Measurements from ENCODE around the gene RNF31.
A peak's percentile ranks its signal among the peaks of the same experiment; 100 is the strongest.

RNF31 gene

GRCh38 chr14:24116128-24116814 is 31.0 kb upstream of the RNF31 start:
- DNase-seq (ENCODE audit: low read depth, low spot score) = no peak

- DNase-seq (ENCODE audit: low read depth, low spot score) = no peak
Observed at GRCh38 chr14:24117179-24117578, 30.1 kb upstream of the RNF31 start.

DNA sequence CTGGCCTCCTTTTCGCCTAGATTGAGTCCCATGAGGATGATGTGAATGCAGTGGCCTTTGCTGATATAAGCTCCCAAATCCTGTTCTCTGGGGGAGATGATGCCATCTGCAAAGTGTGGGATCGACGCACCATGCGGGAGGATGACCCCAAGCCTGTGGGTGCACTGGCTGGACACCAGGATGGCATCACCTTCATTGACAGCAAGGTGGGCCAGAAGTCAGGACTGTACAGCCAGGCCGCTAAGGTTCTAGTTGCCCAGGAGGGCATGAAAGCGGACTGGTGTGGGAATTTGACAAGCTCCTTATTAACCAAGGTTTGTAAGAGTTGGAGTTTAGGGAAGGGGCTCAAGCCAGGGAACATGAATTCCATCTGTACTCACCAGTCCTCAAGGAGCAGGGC is 27.6 kb upstream of the RNF31 start:
- no peak for DNase-seq (ENCODE audit: low read depth, low spot score)

DNA sequence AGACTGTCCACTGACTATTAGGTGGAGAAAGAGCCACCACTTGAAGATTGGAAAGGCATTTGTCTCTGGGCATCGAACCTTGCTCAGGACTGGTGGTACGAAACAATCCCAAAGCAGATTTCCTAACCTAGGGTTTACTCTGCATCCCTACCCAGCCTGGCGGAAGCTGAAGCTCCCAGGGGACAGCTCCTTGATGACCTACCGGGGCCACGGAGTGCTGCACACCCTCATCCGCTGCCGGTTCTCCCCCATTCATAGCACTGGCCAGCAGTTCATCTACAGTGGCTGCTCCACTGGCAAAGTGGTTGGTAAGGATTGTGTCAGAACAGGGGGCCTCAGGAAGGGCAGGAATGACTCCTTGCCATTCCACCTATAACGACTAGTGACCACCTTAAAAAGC is 26.1 kb upstream of the RNF31 start:
- no peak for DNase-seq (ENCODE audit: low read depth, low spot score)

DNA sequence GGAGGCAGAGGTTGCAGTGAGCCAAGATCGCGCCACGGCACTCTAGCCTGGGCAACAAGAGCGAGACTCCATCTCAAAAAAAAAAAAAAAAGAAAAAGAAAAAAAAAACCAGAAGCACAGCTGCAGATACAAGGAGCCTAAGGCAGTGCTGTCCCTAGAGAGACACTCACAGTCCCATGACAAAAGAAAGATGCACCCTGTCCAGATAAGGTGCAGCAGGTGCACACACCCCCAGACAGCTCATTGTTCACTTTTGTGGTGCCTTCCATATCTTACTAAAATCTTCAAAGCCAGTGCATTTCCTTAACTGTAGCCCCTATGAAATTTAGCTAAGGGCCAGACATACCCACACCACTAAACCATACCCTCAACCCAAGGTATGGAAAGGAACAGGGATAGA is 24.9 kb upstream of the RNF31 start:
- no peak for DNase-seq (ENCODE audit: low read depth, low spot score)

DNA sequence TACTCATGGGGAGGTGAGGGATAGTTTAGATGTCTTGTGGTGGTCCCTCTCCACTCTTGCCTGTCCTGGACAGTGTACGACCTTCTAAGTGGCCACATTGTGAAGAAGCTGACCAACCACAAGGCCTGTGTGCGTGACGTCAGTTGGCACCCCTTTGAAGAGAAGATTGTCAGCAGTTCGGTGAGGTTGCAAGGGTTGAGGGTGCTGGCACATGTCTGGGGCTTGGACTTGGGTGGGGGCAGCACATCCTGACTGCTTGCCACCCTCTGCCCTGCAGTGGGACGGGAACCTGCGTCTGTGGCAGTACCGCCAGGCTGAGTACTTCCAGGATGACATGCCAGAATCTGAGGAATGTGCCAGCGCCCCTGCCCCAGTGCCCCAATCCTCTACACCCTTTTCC is 24.4 kb upstream of the RNF31 start:
- DNase-seq (ENCODE audit: low read depth, low spot score) = no peak

- no peak for DNase-seq (ENCODE audit: low read depth, low spot score)
Observed at GRCh38 chr14:24123424-24124417, 23.6 kb upstream of the RNF31 start.

- DNase-seq (ENCODE audit: low read depth, low spot score) = no peak
Observed at GRCh38 chr14:24126939-24127338, 20.4 kb upstream of the RNF31 start.

DNA sequence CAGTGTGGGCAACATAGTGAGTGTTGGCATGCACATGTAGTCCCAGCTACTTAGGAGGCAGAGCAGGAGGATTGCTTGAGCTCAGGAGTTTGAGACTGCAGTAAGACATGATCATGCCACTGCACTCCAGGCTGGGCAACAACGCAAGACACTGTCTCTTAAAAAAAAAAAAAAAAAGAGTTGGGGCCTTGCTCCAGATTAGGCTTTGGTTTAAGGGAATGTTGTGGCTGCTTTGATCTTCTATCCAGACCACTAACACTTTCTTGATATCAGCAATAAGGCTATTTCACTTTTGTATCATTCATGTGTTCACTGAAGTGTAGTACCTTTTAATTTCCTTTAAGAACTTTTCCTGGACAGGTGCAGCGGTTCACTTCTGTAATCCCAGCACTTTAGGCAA is 19.6 kb upstream of the RNF31 start:
- DNase-seq (ENCODE audit: low read depth, low spot score) = no peak

- no peak for DNase-seq (ENCODE audit: low read depth, low spot score)
Observed at GRCh38 chr14:24129410-24129998, 17.8 kb upstream of the RNF31 start.

GRCh38 chr14:24130380-24130716 is 16.9 kb upstream of the RNF31 start, which contains the start of gene FITM1:
TSS of gene FITM1 (plus strand) at chr14:24130659. CDS start at chr14:24131564, 905 bp downstream.
- DNase-seq (ENCODE audit: low read depth, low spot score) = no peak

GRCh38 chr14:24130717-24131548 is 16.4 kb upstream of the RNF31 start:
- DNase-seq (ENCODE audit: low read depth, low spot score) = no peak

DNA sequence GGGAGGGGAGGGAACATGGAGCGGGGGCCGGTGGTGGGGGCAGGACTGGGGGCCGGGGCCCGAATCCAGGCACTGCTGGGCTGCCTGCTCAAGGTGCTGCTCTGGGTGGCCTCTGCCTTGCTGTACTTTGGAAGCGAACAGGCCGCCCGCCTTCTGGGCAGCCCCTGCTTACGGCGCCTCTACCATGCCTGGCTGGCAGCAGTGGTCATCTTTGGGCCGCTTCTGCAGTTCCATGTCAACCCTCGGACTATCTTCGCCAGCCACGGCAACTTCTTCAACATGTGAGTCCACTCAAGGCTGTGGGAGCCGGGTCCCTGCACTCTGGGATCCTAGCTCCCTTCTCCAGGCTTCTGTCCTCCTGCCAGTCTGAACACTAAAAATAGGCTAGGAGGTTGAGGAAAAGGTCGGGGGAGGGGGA is 15.7 kb upstream of the RNF31 start:
- no peak for DNase-seq (ENCODE audit: low read depth, low spot score)

DNA sequence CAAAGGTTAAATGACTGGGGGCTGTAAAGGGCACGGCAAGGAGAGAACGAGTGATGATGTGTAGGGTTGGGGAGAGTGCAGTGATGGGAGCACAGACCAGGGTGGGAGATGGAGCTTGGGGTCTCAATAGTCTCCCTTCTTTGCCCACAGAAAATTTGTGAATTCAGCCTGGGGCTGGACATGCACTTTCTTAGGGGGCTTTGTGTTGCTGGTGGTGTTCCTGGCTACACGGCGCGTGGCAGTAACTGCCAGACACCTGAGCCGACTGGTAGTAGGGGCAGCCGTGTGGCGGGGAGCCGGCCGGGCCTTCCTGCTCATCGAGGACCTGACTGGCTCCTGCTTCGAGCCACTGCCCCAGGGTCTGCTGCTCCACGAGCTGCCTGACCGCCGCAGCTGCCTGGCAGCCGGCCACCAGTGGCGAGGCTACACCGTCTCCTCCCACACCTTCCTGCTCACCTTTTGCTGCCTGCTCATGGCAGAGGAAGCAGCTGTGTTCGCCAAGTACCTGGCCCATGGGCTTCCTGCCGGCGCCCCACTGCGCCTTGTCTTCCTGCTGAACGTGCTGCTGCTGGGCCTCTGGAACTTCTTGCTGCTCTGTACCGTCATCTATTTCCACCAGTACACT is 15.1 kb upstream of the RNF31 start:
- no peak for DNase-seq (ENCODE audit: low read depth, low spot score)

GRCh38 chr14:24132976-24133375 is 14.3 kb upstream of the RNF31 start:
- DNase-seq (ENCODE audit: low read depth, low spot score) = no peak

DNA sequence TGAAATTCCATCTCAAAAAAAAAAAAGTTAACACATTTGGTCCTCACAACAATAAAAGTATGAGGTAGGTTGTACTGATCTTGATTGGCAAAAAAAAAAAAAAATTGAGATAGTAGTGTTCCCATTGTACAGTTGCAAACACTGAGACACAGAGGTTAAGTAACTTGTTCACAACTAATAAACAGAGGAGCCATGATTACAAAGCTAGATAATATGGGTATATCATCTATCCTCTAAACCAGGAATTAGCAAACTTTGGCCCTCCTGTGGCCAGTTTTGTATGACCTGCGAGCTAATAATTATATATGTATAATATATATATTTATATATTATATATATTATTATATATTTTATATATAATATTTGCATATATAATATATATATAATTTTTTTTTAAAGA is 13.6 kb upstream of the RNF31 start:
- DNase-seq (ENCODE audit: low read depth, low spot score) = no peak

DNA sequence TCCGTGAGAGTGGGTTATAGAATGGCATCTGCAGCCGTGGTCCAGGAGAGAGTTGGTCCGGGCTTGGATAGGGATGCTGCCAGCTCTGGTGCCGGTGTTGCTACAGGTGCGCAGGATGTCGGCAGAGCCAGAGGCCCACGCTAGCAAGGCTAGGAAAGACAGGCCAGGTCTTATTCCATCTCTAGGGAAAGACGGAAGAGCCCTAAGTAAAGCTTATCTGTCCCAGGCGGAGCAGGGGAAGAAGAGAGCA is 11.8 kb upstream of the RNF31 start:
- no peak for DNase-seq (ENCODE audit: low read depth, low spot score)

GRCh38 chr14:24135834-24136683 is 11.2 kb upstream of the RNF31 start, which contains the start of gene PSME1:
TSS of gene PSME1 (plus strand) at chr14:24136194. CDS start at chr14:24136263, 69 bp downstream.
- peak; percentile 96 for DNase-seq (ENCODE audit: low read depth, low spot score)

- no peak for DNase-seq (ENCODE audit: low read depth, low spot score)
Observed at GRCh38 chr14:24136684-24137528, 10.4 kb upstream of the RNF31 start.

Data from astrocyte of the hippocampus (primary cell).